GM18951 (cell line): Measurements from ENCODE around the gene MED13L.

ENCODE experiments used
- POLR2A ChIP-seq: IDR thresholded peaks from 4 replicates; pipeline ENCODE4 v1.6.1; 2011; ENCODE audit warnings: mild to moderate bottlenecking; ENCODE audit not compliant: insufficient read length, insufficient read depth; ENCODE audit errors: extremely low read depth
- in situ Hi-C: fragments of 300-500 bp; cut with MboI; formaldehyde crosslinking; loops from one replicate; pipeline ENCODE4 v1.12.0; 2022; ENCODE audit warnings: low sequenced_read_pairs, mixed read lengths, inconsistent platforms; ENCODE audit not compliant: unreplicated experiment

Gene MED13L

DNA sequence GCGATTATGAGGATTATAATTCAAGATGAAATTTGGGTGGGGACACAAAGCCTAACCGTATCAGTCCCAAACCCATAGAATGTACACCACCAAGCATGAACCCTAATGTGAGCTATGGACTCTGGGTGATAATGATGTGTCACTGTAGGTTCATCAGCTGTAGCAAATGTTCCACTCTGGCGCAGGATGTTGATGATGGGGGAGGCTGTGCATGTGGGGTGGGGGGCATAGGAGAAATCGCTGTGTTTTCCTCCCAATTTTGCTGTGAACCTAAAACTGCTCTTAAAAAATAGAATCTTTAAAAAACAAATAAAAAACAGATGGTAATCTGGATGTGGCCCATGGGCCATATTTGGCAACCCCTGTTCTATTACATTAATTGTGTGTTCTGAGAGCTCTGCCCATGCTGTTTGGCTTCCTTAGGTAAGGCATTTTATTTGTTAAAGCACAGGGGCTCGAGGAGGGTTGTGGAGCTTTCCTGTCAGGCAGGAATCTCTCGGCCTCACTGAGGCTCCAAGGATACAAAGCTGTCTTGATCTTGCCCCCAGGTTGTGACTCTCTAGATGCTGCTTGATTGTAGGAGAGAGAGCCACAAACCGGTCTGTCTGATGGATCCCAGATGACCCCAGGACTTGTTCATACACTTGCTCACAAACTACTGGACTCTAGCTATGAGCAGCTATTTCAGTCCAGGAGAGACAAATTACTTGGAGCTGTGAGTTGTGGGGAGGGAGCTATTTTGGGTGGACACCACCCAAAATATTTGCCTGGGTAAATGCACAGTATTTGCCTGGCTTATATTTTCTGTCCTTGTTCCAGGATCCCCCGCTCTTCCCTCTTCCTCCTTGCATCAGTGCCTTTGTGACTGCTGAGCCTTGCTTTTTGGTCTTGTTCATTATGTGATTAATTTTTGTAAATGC is 340.2 kb downstream of the MED13L start:
- no peak for TF ChIP-seq POLR2A
- in situ Hi-C loops: no loop called here

- in situ Hi-C loops: no loop called here
- no peak for TF ChIP-seq POLR2A
Measured at GRCh38 chr12:115934877-115935276, 342.6 kb downstream of the MED13L start.

- no peak for TF ChIP-seq POLR2A
- in situ Hi-C loops: no loop called here
Measured at GRCh38 chr12:115934046-115934445, 343.4 kb downstream of the MED13L start.

GRCh38 chr12:115932066-115932465 is 345.4 kb downstream of the MED13L start:
- in situ Hi-C loops: no loop called here
- TF ChIP-seq POLR2A: no peak

- TF ChIP-seq POLR2A: no peak
- in situ Hi-C loops: no loop called here
Measured at GRCh38 chr12:115930336-115930735, 347.2 kb downstream of the MED13L start.

- no peak for TF ChIP-seq POLR2A
- in situ Hi-C loops: no loop called here
Measured at GRCh38 chr12:115926037-115926670, 351.3 kb downstream of the MED13L start.

DNA sequence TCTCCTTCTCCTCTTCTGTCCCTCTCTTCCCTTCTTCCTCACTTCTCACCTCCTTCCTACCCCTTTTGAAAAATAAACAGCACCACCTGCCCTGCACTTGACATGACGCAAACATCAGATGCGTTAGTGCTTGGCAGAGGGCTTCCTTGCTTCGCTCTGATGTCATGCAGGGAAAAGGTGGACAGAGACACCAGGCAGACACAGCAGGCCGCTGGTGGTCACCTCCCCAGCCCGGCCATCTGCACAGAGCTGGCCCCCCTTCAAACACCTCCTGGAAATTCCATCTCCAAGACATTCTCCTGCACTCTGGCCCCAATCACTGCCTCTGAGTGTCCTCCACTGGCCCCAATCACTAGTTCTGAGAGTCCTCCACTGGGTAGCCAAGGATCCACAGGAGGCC is 353.6 kb downstream of the MED13L start:
- no peak for TF ChIP-seq POLR2A
- in situ Hi-C loops: loop anchor here (25.0 kb wide), 2 partner anchors 1287 to 1937 kb away; no protein-coding TSS in a partner anchor

- in situ Hi-C loops: loop anchor here (25.0 kb wide), 2 partner anchors 1286 to 1936 kb away; no protein-coding TSS in a partner anchor
- TF ChIP-seq POLR2A: no peak
Measured at GRCh38 chr12:115922952-115923564, 354.4 kb downstream of the MED13L start.

- in situ Hi-C loops: loop anchor here (25.0 kb wide), 2 partner anchors 1283 to 1933 kb away; no protein-coding TSS in a partner anchor
- no peak for TF ChIP-seq POLR2A
Measured at GRCh38 chr12:115920395-115921183, 356.9 kb downstream of the MED13L start.

GRCh38 chr12:115918763-115919162 is 358.7 kb downstream of the MED13L start:
- in situ Hi-C loops: loop anchor here (25.0 kb wide), 2 partner anchors 1281 to 1931 kb away; no protein-coding TSS in a partner anchor
- no peak for TF ChIP-seq POLR2A

DNA sequence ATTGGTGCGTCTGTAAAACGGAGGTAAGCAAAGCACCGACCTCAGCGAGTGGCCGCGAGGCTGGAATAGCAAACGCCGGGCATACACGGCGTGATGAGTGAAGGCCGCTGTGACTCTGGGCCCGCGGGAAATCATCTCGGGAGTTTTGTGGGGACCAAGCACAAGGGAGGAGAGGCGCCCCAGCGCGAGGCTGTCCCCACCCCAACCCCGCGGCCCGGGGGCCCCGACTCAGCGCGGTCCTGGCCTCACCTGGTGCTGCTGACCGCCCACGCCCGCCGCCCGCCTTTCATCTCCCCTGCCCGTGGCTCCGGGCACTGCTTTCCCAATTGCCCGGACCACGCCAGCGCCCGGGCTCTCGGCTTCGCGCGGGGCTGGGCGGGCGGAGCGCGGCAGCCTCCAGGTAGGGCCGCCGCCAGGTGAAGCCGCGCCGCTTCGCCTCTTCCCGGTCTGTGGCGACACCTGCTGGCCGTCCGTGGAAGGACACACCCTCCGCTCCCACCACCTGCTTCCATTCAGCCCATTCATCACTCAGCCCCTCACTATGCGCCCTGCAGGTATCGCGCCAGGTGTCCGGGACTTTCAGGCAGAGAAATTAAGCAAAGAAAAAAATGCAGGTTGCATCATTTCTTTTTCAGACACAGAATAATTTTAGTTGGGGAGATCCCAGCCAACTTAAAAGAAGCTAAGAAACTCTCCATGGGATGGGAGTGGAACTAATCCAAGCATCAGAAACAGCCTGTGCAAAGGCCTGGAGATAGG is 360.4 kb downstream of the MED13L start:
- in situ Hi-C loops: loop anchor here (25.0 kb wide), 2 partner anchors 1280 to 1930 kb away; no protein-coding TSS in a partner anchor
- TF ChIP-seq POLR2A: no peak

GRCh38 chr12:115914122-115914521 is 363.4 kb downstream of the MED13L start:
- no peak for TF ChIP-seq POLR2A
- in situ Hi-C loops: loop anchor here (25.0 kb wide), 2 partner anchors 1277 to 1927 kb away; no protein-coding TSS in a partner anchor
